Caco-2 (cell line): ENCODE results near the gene FARSB. TPM values are rescaled to one million over a fixed set of nuclear protein-coding genes. Genes with fewer than 3 reads are reported as not detected.
A peak's percentile ranks its signal among the peaks of the same experiment; 100 is the strongest.

Source experiments
- BruUV-seq: library from RNA; stranded (reverse); fragments of 400-500 nt; replicated peaks from 2 replicates; lab custom pipeline; 2021; lab: Mats Ljungman, UMichigan
- CTCF ChIA-PET: fragments of 300-600 bp; sonication (Branson Sonifier 250); formaldehyde crosslinking; loops from one replicate; lab custom pipeline; 2022; ENCODE audit warnings: antibody characterized with exemption; lab: Charles Lee
- POLR2A ChIA-PET: fragments of 300-600 bp; sonication (Branson Sonifier 250); formaldehyde crosslinking; loops from one replicate; lab custom pipeline; 2022; ENCODE audit warnings: antibody characterized with exemption; lab: Charles Lee
- DNase-seq, 2 experiments: peaks; one replicate each; pipeline versions ENCODE4 v3.0.0 to v3.0.0-alpha.2; 2020 to 2022
- H3K27me3 ChIP-seq: replicated peaks from 2 replicates; pipeline ENCODE4 v1.6.0; 2011; ENCODE audit warnings: low read length; ENCODE audit not compliant: control insufficient read depth, insufficient read depth
- H3K36me3 ChIP-seq: 2 replicates; pipeline ENCODE4 v1.5.1; 2011; ENCODE audit warnings: low read length; ENCODE audit not compliant: control insufficient read depth, insufficient read depth
- H3K4me1 ChIP-seq: fragments of 250-450 bp; sonication (Bioruptor Pico); 2 replicates; pipeline ENCODE4 v1.5.1; 2020; ENCODE audit warnings: mild to moderate bottlenecking
- H3K4me3 ChIP-seq: 2 replicates; pipeline ENCODE4 v1.5.1; 2011; ENCODE audit warnings: low read depth, mild to moderate bottlenecking, control low read depth, low read length
- H3K9me3 ChIP-seq: fragments of 250-450 bp; sonication (Bioruptor Pico); 2 replicates; pipeline ENCODE4 v1.5.1; 2020; ENCODE audit warnings: mild to moderate bottlenecking, moderate library complexity
- H3K27ac Mint-ChIP-seq: one replicate; pipeline ENCODE4 v1.8.0; 2022; ENCODE audit warnings: mixed read lengths; ENCODE audit not compliant: unreplicated experiment
- H3K27me3 Mint-ChIP-seq: one replicate; pipeline ENCODE4 v1.8.0; 2022; ENCODE audit warnings: mixed read lengths; ENCODE audit not compliant: insufficient read depth, unreplicated experiment
- H3K36me3 Mint-ChIP-seq: one replicate; pipeline ENCODE4 v1.8.0; 2022; ENCODE audit warnings: mild to moderate bottlenecking, mixed read lengths; ENCODE audit not compliant: insufficient read depth, unreplicated experiment
- H3K4me1 Mint-ChIP-seq: one replicate; pipeline ENCODE4 v1.8.0; 2022; ENCODE audit warnings: low read depth, mixed read lengths; ENCODE audit not compliant: unreplicated experiment
- H3K4me3 Mint-ChIP-seq: one replicate; pipeline ENCODE4 v1.8.0; 2022; ENCODE audit warnings: mild to moderate bottlenecking, moderate library complexity, mixed read lengths; ENCODE audit not compliant: unreplicated experiment
- H3K9me3 Mint-ChIP-seq: one replicate; pipeline ENCODE4 v1.8.0; 2022; ENCODE audit warnings: mixed read lengths; ENCODE audit not compliant: unreplicated experiment
- CTCF ChIP-seq, 2 experiments: fragments of 200-600 bp in 1 of 2; IDR thresholded peaks; 1 replicate in 1 of 2; 2 replicates in 1 of 2; pipeline versions ENCODE4 v1.5.1 to v1.8.0; 2011 to 2022; ENCODE audit warnings: antibody characterized with exemption in 1 of 2, control low read depth in 1 of 2, inconsistent platforms in 1 of 2, low read depth in 1 of 2, low read length in 1 of 2, mild to moderate bottlenecking in 1 of 2, moderate library complexity in 1 of 2; ENCODE audit not compliant: insufficient read depth in 1 of 2, severe bottlenecking in 1 of 2, unreplicated experiment in 1 of 2
- intact Hi-C: fragments of 100-400 bp; cut with micrococcal nuclease; formaldehyde crosslinking; loops from one replicate; pipeline ENCODE4 v1.10.0; 2022; ENCODE audit not compliant: unreplicated experiment
- total RNA-seq: library from RNA; stranded (reverse); gene quantifications from 2 replicates; pipeline ENCODE4 v1.2.3, GENCODE V29; 2022

Gene FARSB
- total RNA-seq, 1 experiment from 2014 or later = 48.9 TPM

GRCh38 chr2:222663479-222663878 is 7.6 kb upstream of the FARSB start:
- DNase-seq = no peak
- H3K4me1 Mint-ChIP-seq = no peaks in the 10 kb centered on the region
- Histone ChIP-seq H3K9me3 (no peaks in the 10 kb centered on the region), H3K4me3 (no peak overlapping the region), H3K36me3 (no peaks in the 10 kb centered on the region), H3K4me1 (no peaks in the 10 kb centered on the region), H3K27me3 (no peaks in the 10 kb centered on the region)
- no TSS peak for BruUV-seq
- intact Hi-C loops = no loop called here
- H3K9me3 Mint-ChIP-seq = no peaks in the 10 kb centered on the region
- H3K27ac Mint-ChIP-seq = no peak overlapping the region
- CTCF ChIA-PET = no interaction called here
- H3K36me3 Mint-ChIP-seq = no peaks in the 10 kb centered on the region
- POLR2A ChIA-PET = interaction anchor here (0.6 kb wide), 2 partner anchors 27 to 1248 kb away, joined by 6 to 8 read pairs; no protein-coding TSS in a partner anchor
- no peak for TF ChIP-seq CTCF (IDR thresholded peaks at IDR 0.05; ENCODE audit: insufficient read depth in 1 of 2, low read depth in 1 of 2, low read length in 1 of 2, severe bottlenecking in 1 of 2, unreplicated experiment in 1 of 2)
- no peak overlapping the region for H3K4me3 Mint-ChIP-seq
- H3K27me3 Mint-ChIP-seq = peaks cover 2% of the 10 kb centered on the region

GRCh38 chr2:222656526-222657446 is 894 bp upstream of the FARSB start:
- ChIA-PET POLR2A (interaction anchor here (0.6 kb wide), 1 partner anchor 14 kb away, joined by 3 read pairs; no protein-coding TSS in a partner anchor), CTCF (no interaction called here)
- TSS peak; percentile 94 for BruUV-seq

More at GRCh38 chr2:222656526-222657446, 894 bp upstream of the FARSB start:
- Histone ChIP-seq H3K4me3 (peak overlapping the region; percentile 96), H3K9me3 (no peaks in the 10 kb centered on the region), H3K27me3 (no peaks in the 10 kb centered on the region), H3K36me3 (no peaks in the 10 kb centered on the region), H3K4me1 (peaks cover 5% of the 10 kb centered on the region; the same call in 1 of the 2 replicates)
- Mint-ChIP-seq H3K4me3 (peak overlapping the region; percentile 92), H3K27me3 (no peaks in the 10 kb centered on the region), H3K36me3 (peaks cover 18% of the 10 kb centered on the region), H3K27ac (peak overlapping the region; percentile 95), H3K9me3 (no peaks in the 10 kb centered on the region), H3K4me1 (peaks cover 13% of the 10 kb centered on the region)
- TF ChIP-seq CTCF (IDR thresholded peaks at IDR 0.05; ENCODE audit: insufficient read depth in 1 of 2, low read depth in 1 of 2, low read length in 1 of 2, severe bottlenecking in 1 of 2, unreplicated experiment in 1 of 2) = no peak
- intact Hi-C loops = loop anchor here (1.0 kb wide), 3 partner anchors 15 to 1181 kb away; partner anchors contain the start of genes AP1S3 and MOGAT1
- DNase-seq = no peak
